ENCODE data around the gene RPL13A.

DNA sequence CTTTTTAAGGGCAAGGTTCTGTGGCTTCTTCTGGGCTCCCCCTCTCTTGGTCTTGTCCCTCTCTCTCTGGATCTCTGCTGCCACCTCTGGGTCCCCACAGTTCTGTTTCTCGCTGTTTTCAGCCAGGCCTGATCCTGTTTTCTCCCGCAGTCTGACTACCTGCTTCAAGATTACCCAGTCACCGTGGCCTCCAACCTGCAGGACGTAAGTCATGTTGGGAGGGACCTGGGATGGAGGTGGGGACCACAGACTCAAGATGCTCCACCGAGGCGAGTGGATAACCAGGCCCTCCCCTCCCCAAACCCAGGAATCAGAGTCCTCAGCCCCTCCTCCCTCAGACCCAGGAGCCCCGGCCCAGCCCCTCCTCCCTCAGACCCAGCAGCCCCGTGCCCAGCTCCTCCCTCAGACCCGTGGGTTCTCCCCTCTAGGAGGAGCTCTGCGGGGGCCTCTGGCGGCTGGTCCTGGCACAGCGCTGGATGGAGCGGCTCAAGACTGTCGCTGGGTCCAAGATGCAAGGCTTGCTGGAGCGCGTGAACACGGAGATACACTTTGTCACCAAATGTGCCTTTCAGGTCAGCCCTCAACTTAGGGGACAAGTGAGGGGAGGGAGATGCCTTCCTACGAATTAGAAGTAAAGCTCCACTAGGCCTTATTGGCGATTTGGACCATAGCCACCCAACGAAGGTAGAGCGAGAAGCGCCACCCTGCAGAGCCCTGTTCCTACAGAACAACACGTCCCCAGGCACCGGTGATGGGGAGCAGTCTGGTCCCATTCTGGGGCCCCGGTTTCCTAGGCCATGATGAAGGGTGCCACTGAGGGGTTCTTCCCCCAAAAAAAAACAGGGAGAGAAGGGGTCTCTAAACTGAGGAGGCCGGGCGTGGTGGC, 11.2 kb upstream of the RPL13A start:
- peak; percentile 70 to 83 for TF ChIP-seq CTCF (conservative IDR thresholded peaks at IDR 0.05; ENCODE audit: low read depth in 2 of 2)
- no peak for TF ChIP-seq EZH2 (IDR thresholded peaks at IDR 0.05; ENCODE audit: low read depth, unreplicated experiment)
- no peak for TF ChIP-seq POLR2AphosphoS5 (IDR thresholded peaks at IDR 0.05; ENCODE audit: low read depth)
- no peak for TF ChIP-seq EZH2phosphoT487 (IDR thresholded peaks at IDR 0.05; ENCODE audit: unreplicated experiment)
- no peak for TF ChIP-seq JUNB (IDR thresholded peaks at IDR 0.05; ENCODE audit: unreplicated experiment)
- no peak for TF ChIP-seq ZNF114 (CRISPR knock-in tag; IDR thresholded peaks at IDR 0.05)
- TF ChIP-seq CREB1 (CRISPR knock-in tag; IDR thresholded peaks at IDR 0.05; ENCODE audit: low read depth), result peak; percentile 27; the same call in 1 of the 2 replicates
- TF ChIP-seq REST (IDR thresholded peaks at IDR 0.05; ENCODE audit: unreplicated experiment), result no peak
- TF ChIP-seq, protein P1, sequence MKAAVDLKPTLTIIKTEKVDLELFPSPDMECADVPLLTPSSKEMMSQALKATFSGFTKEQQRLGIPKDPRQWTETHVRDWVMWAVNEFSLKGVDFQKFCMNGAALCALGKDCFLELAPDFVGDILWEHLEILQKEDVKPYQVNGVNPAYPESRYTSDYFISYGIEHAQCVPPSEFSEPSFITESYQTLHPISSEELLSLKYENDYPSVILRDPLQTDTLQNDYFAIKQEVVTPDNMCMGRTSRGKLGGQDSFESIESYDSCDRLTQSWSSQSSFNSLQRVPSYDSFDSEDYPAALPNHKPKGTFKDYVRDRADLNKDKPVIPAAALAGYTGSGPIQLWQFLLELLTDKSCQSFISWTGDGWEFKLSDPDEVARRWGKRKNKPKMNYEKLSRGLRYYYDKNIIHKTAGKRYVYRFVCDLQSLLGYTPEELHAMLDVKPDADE (IDR thresholded peaks at IDR 0.05), result no peak
- no peak for TF ChIP-seq NANOG (IDR thresholded peaks at IDR 0.05; ENCODE audit: borderline replicate concordance)

Data from GM23338 (cell line).